ENCODE measurements around the gene BATF.

GRCh38 chr14:75545907-75546306 lies 23.6 kb downstream of the BATF start:
- TF ChIP-seq STAT1 (IDR thresholded peaks at IDR 0.05; ENCODE audit: unreplicated experiment) (no peak), REST (IDR thresholded peaks at IDR 0.05; ENCODE audit: unreplicated experiment) (no peak), POLR2AphosphoS5 (IDR thresholded peaks at IDR 0.05; ENCODE audit: low read depth) (no peak), CREB1 (CRISPR knock-in tag; IDR thresholded peaks at IDR 0.05; ENCODE audit: low read depth) (no peak), EZH2phosphoT487 (IDR thresholded peaks at IDR 0.05; ENCODE audit: unreplicated experiment) (no peak)
- TF ChIP-seq, protein P1, sequence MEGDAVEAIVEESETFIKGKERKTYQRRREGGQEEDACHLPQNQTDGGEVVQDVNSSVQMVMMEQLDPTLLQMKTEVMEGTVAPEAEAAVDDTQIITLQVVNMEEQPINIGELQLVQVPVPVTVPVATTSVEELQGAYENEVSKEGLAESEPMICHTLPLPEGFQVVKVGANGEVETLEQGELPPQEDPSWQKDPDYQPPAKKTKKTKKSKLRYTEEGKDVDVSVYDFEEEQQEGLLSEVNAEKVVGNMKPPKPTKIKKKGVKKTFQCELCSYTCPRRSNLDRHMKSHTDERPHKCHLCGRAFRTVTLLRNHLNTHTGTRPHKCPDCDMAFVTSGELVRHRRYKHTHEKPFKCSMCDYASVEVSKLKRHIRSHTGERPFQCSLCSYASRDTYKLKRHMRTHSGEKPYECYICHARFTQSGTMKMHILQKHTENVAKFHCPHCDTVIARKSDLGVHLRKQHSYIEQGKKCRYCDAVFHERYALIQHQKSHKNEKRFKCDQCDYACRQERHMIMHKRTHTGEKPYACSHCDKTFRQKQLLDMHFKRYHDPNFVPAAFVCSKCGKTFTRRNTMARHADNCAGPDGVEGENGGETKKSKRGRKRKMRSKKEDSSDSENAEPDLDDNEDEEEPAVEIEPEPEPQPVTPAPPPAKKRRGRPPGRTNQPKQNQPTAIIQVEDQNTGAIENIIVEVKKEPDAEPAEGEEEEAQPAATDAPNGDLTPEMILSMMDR (conservative IDR thresholded peaks at IDR 0.05; ENCODE audit: low read depth in 2 of 2), result no peak

Measured in GM23338 (cell line).